GM21447 (cell line): Measurements from ENCODE around the gene ZSCAN5C.
"Not testable (repeated sequence)": the region's sequence is repeated elsewhere in the genome, so short reads cannot be mapped to it uniquely, and the experiment has no call there.

Source experiments
- ATAC-seq: cut with Tn5 transposase; IDR thresholded peaks from one replicate; pipeline ENCODE4 v1.9.1; 2021; ENCODE audit not compliant: unreplicated experiment

ZSCAN5C gene

GRCh38 chr19:56191115-56191514 is 11.0 kb upstream of the ZSCAN5C start:
- ATAC-seq: no peak

- ATAC-seq: no peak
These were observed 10.4 kb upstream of the ZSCAN5C start for GRCh38 chr19:56191711-56192110.

- no peak for ATAC-seq
These were observed 8.0 kb upstream of the ZSCAN5C start for GRCh38 chr19:56193981-56194640.

GRCh38 chr19:56197646-56198045 is 4.4 kb upstream of the ZSCAN5C start, which contains the start of gene ZSCAN5B:
ZSCAN5B (minus strand) TSS chr19:56197783; CDS start chr19:56193052, 4,731 bp downstream.
- ATAC-seq: not testable (repeated sequence)

GRCh38 chr19:56199687-56200086 is 2.4 kb upstream of the ZSCAN5C start:
- ATAC-seq: no peak

GRCh38 chr19:56207581-56207980 is 5.5 kb downstream of the ZSCAN5C start:
- not testable (repeated sequence) for ATAC-seq

GRCh38 chr19:56209091-56209490 is 7.0 kb downstream of the ZSCAN5C start:
- ATAC-seq: no peak

GRCh38 chr19:56210036-56210435 is 8.0 kb downstream of the ZSCAN5C start:
- not testable (repeated sequence) for ATAC-seq

- ATAC-seq: no peak
These were observed 9.6 kb downstream of the ZSCAN5C start for GRCh38 chr19:56211718-56212117.

- ATAC-seq: no peak
These were observed 15.2 kb downstream of the ZSCAN5C start for GRCh38 chr19:56217039-56217949.

GRCh38 chr19:56218961-56219360 is 16.9 kb downstream of the ZSCAN5C start:
- no peak for ATAC-seq

- not testable (repeated sequence) for ATAC-seq
These were observed 19.4 kb downstream of the ZSCAN5C start for GRCh38 chr19:56221442-56221841.

- ATAC-seq: no peak
These were observed 19.8 kb downstream of the ZSCAN5C start for GRCh38 chr19:56221851-56222250.

GRCh38 chr19:56222901-56223300 is 20.8 kb downstream of the ZSCAN5C start:
- ATAC-seq: no peak

- no peak for ATAC-seq
These were observed 21.4 kb downstream of the ZSCAN5C start for GRCh38 chr19:56223481-56223880.

- no peak for ATAC-seq
These were observed 43.2 kb downstream of the ZSCAN5C start for GRCh38 chr19:56245121-56245740.

GRCh38 chr19:56245764-56246163 is 43.7 kb downstream of the ZSCAN5C start:
- ATAC-seq: not testable (repeated sequence)

- not testable (repeated sequence) for ATAC-seq
These were observed 46.8 kb downstream of the ZSCAN5C start for GRCh38 chr19:56248736-56249338.

GRCh38 chr19:56252699-56253422 is 50.8 kb downstream of the ZSCAN5C start:
- no peak for ATAC-seq

GRCh38 chr19:56253737-56254136 is 51.7 kb downstream of the ZSCAN5C start:
- no peak for ATAC-seq
